Measurements from ENCODE around the gene AOC1. TPM values are rescaled to one million over a fixed set of nuclear protein-coding genes. Genes with fewer than 3 reads are reported as not detected.

The AOC1 gene
- total and polyA plus RNA-seq, 4 donors = 0.20 to 0.78 (median 0.27) TPM; not detected in 1

DNA sequence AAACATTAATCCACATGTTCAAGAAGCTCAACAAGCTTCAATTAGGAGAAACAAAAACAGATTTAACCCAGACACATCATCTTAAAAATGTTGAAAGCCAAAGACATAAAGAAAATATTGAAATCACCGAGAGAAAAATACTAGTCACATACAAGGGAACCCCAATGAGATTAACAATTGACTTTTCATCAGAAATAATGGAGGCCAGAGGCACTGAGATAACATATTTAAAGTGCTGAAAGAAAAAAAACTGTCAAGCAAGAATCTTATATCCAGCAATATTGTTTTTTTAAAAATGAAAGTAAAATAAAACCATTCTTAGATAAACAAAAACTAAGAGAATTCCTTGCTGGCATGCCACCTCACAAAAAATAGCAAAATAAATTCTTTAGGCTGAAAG lies 28.9 kb downstream of the AOC1 start:
- Histone ChIP-seq H3K27ac (ENCODE audit: low read depth, low read length) (no peak overlapping the region), H3K27me3 (ENCODE audit: control insufficient read depth, insufficient read depth, low read length) (no peaks in the 10 kb centered on the region), H3K9me3 (ENCODE audit: control insufficient read depth, insufficient read depth, low read length) (no peaks in the 10 kb centered on the region), H3K4me1 (ENCODE audit: control insufficient read depth, insufficient read depth, low read length) (peaks cover 4% of the 10 kb centered on the region), H3K36me3 (ENCODE audit: control insufficient read depth, insufficient read depth, low read length) (no peaks in the 10 kb centered on the region), H3K4me3 (ENCODE audit: low read depth, low read length) (no peak overlapping the region)
- no peak for DNase-seq (ENCODE audit: low read depth in 4 of 6, low spot score in 6 of 6)
- WGBS (ENCODE audit: insufficient coverage) = no CpG with 5 or more reads among the region's 1 CpG

DNA sequence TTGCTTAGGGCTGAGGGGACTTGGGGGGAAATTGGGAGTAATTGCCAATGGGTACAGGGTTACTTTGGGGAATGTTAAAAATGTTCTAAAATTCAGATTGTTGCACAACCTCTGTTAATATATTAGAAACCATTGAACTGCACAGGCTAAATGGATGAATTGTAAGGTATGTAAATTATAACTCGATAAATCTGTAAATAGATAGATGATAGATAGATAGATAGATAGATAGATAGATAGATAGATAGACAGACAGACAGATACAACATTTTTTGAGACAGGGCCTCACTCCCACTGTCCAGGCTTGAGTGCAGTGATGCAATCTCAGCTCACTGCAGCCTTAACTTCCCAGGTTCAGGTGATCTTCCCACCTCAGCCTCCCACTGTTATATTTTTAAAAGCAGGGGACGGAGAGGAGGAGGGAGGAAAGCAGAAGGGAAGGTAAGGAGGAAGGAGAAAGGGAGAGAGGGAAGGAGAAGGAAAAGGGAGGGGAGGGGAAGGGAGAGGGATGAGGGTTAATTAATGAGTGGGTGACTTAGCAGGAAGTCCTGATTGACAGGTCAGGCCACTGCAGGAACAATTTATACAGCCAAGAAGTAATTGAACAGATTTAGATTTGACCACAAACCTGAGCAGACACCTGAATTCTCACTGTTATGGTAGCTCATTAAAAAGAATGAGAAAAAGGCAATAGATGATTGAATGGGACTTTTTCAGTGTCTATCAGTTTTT lies 38.7 kb downstream of the AOC1 start:
- no peaks in the 10 kb centered on the region for H3K4me1 ChIP-seq (ENCODE audit: control insufficient read depth, insufficient read depth, low read length)
- peaks cover 4% of the 10 kb centered on the region for H3K9me3 ChIP-seq (ENCODE audit: control insufficient read depth, insufficient read depth, low read length)
- DNase-seq (ENCODE audit: low read depth in 4 of 6, low spot score in 6 of 6) = no peak
- no CpG with 5 or more reads among the region's 2 CpGs for WGBS (ENCODE audit: insufficient coverage)
- H3K36me3 ChIP-seq (ENCODE audit: control insufficient read depth, insufficient read depth, low read length) = no peaks in the 10 kb centered on the region
- no peaks in the 10 kb centered on the region for H3K27me3 ChIP-seq (ENCODE audit: control insufficient read depth, insufficient read depth, low read length)
- no peak overlapping the region for H3K27ac ChIP-seq (ENCODE audit: low read depth, low read length)
- no peak overlapping the region for H3K4me3 ChIP-seq (ENCODE audit: low read depth, low read length)

DNA sequence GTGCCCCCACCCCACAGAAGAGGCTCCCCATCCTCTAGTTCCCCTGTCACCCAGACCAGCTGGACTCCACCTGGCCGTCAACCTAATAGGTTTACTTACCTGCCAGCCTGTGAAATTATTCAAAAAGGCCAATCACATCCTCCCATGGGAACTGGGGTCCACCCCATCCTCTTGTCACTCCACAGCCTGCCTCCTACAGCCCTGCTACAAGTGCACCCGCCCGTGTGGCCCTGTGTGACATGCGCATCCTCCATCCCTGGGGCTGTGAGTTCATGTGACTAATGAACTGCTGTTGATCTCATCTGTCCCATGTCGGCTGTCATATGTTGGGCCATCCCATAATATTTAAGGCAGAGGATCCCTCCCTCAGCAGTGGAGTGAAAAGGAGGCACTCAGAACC lies 39.4 kb downstream of the AOC1 start:
- Histone ChIP-seq H3K4me1 (ENCODE audit: control insufficient read depth, insufficient read depth, low read length) (no peaks in the 10 kb centered on the region), H3K27me3 (ENCODE audit: control insufficient read depth, insufficient read depth, low read length) (peaks cover 2% of the 10 kb centered on the region), H3K36me3 (ENCODE audit: control insufficient read depth, insufficient read depth, low read length) (no peaks in the 10 kb centered on the region), H3K4me3 (ENCODE audit: low read depth, low read length) (no peak overlapping the region), H3K27ac (ENCODE audit: low read depth, low read length) (no peak overlapping the region), H3K9me3 (ENCODE audit: control insufficient read depth, insufficient read depth, low read length) (peaks cover 4% of the 10 kb centered on the region)
- 75% methylated on average over 4 of the region's 5 CpGs for WGBS (ENCODE audit: insufficient coverage)
- DNase-seq (ENCODE audit: low read depth in 4 of 6, low spot score in 6 of 6) = no peak

DNA sequence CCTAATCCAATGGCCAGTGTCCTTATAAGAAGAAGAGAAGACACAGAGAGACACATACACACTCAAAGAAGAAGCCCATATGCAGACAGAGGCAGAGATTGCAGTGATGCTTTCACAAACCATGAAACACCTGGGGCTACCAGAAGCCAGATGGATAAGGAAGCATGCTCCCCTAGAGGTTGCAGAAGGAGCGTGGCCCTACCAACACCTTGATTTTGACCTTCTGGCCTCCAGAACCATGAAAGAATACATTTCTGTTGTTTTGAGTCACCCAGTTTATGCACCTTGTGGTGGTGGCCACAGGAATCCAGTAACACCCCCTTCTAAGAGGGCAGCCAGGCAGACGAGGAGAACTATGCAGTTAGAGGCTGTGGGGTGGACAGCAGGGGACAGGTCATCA lies 43.5 kb downstream of the AOC1 start:
- no peak overlapping the region for H3K4me3 ChIP-seq (ENCODE audit: low read depth, low read length)
- H3K27ac ChIP-seq (ENCODE audit: low read depth, low read length) = no peak overlapping the region
- peaks cover 12% of the 10 kb centered on the region for H3K4me1 ChIP-seq (ENCODE audit: control insufficient read depth, insufficient read depth, low read length)
- 100% methylated on average over 1 of the region's 2 CpGs for WGBS (ENCODE audit: insufficient coverage)
- peaks cover 6% of the 10 kb centered on the region for H3K27me3 ChIP-seq (ENCODE audit: control insufficient read depth, insufficient read depth, low read length)
- DNase-seq (ENCODE audit: low read depth in 4 of 6, low spot score in 6 of 6) = no peak
- peaks cover 4% of the 10 kb centered on the region for H3K9me3 ChIP-seq (ENCODE audit: control insufficient read depth, insufficient read depth, low read length)
- no peaks in the 10 kb centered on the region for H3K36me3 ChIP-seq (ENCODE audit: control insufficient read depth, insufficient read depth, low read length)

DNA sequence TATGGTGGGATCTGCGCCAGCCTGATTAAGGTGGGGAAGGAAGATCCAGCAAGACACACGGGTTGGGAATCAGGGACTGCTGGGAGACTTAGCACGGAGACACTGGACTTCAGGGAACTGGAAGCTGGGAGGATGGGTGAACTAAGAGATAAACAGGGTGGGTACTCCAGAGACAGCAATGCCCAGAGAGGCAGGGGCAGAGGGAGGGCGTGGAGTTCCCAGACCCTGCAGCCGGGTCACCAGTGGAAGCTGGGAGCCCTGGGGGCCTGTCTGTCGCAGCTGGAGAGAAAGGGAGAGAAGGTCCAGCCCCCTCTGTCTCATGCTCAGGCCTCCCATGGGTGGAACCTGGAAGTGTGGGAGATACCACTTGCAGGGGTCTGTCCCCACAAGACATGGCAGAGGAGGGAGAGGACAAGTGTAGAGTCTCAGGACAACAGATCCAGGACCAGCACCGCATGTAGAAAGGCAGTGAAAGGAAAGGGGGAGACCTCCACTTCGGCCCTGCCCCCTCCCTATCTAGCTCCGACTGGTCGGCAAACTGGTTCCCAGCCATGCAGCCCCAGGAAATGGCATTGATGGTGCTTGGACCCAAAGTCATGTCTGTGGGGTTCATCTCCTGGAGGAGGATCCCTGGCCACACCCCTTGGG lies 44.4 kb downstream of the AOC1 start:
- Histone ChIP-seq H3K27ac (ENCODE audit: low read depth, low read length) (no peak overlapping the region), H3K27me3 (ENCODE audit: control insufficient read depth, insufficient read depth, low read length) (peaks cover 6% of the 10 kb centered on the region), H3K36me3 (ENCODE audit: control insufficient read depth, insufficient read depth, low read length) (no peaks in the 10 kb centered on the region), H3K9me3 (ENCODE audit: control insufficient read depth, insufficient read depth, low read length) (peaks cover 4% of the 10 kb centered on the region), H3K4me3 (ENCODE audit: low read depth, low read length) (no peak overlapping the region), H3K4me1 (ENCODE audit: control insufficient read depth, insufficient read depth, low read length) (peaks cover 20% of the 10 kb centered on the region)
- DNase-seq (ENCODE audit: low read depth in 4 of 6, low spot score in 6 of 6) = no peak
- WGBS (ENCODE audit: insufficient coverage) = 76% methylated on average over 6 of the region's 10 CpGs

DNA sequence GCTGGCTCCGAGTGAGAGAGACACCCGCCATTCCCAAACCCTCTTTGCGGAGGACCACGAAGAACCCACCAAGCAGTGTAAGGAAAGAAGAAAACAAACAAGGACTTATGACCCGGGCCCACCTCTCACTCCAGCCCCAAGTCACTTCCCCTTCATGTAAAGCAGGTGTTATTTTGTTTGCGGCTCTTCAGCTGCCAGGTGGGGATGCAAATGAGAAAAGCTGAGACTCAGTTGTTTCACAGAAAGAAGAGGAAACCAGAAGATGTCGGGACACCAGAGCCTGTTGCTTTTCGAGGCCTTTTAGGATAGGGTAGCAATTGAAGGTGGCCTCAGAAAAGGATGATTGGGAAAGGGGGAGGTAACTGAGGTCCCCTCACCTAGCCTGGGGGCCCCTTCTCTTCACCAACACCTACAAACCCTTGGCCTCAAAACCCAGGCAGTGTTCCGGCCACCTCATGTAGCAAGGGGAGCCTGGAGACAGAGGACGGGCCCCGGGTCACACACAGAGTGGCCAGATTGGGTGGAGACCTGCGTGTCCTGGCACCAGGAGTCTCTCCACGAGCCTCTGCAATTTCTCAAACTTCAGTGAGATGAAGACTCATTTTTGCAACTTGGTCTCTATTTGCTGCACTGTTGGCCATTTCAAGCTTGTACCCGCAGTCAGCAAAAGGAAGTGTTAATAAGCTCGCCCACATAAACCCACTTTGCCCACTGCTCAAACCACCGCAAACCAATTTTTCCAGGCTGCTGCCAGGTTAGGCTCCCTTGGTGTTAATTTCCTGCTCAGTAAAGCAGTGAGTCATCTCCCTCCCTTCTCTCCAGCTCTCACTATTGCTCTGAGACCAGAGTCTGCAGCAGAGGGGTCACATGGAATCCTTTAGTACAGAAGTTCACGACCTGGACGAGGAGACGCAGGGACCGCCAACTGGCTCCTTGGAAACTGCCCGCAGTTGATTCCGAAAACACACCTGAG lies 45.5 kb downstream of the AOC1 start:
- H3K36me3 ChIP-seq (ENCODE audit: control insufficient read depth, insufficient read depth, low read length) = no peaks in the 10 kb centered on the region
- H3K27me3 ChIP-seq (ENCODE audit: control insufficient read depth, insufficient read depth, low read length) = peaks cover 6% of the 10 kb centered on the region
- H3K27ac ChIP-seq (ENCODE audit: low read depth, low read length) = no peak overlapping the region
- peaks cover 4% of the 10 kb centered on the region for H3K9me3 ChIP-seq (ENCODE audit: control insufficient read depth, insufficient read depth, low read length)
- DNase-seq (ENCODE audit: low read depth in 4 of 6, low spot score in 6 of 6) = peak in 1 of 6 donors; percentile 41
- no peak overlapping the region for H3K4me3 ChIP-seq (ENCODE audit: low read depth, low read length)
- peaks cover 31% of the 10 kb centered on the region for H3K4me1 ChIP-seq (ENCODE audit: control insufficient read depth, insufficient read depth, low read length)
- 73% methylated on average over 16 of the region's 22 CpGs for WGBS (ENCODE audit: insufficient coverage)

DNA sequence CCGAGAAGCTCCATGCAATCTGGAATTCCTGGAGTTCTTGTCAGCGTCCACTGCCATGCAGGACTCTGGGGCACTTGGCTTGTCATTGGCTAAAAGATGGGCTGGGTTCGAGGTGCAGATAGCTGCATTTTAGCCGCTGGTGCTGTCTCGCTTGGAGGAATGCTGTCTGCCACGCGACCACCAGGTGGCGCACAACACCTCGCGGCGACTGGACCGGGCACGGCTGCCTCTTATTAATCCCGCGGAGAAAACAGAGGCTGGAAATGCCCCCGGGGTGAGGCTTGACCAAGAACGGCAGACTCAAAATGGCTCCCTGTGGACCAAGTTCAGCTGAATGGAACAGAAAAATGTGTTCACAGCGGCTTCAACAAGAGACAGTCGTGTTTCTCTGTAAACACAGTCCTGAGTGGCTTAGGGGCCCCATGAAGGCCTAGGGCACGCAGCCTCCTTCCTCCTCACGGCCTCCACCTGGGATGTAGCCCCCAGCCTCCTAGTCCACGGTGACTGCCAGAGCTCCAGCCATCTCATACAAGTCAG lies 46.2 kb downstream of the AOC1 start:
- peaks cover 6% of the 10 kb centered on the region for H3K27me3 ChIP-seq (ENCODE audit: control insufficient read depth, insufficient read depth, low read length)
- DNase-seq (ENCODE audit: low read depth in 4 of 6, low spot score in 6 of 6) = peak in 3 of 6 donors; percentile 46 to 86 (median 83)
- peaks cover 38% of the 10 kb centered on the region for H3K4me1 ChIP-seq (ENCODE audit: control insufficient read depth, insufficient read depth, low read length)
- no peak overlapping the region for H3K4me3 ChIP-seq (ENCODE audit: low read depth, low read length)
- H3K36me3 ChIP-seq (ENCODE audit: control insufficient read depth, insufficient read depth, low read length) = no peaks in the 10 kb centered on the region
- no peak overlapping the region for H3K27ac ChIP-seq (ENCODE audit: low read depth, low read length)
- WGBS (ENCODE audit: insufficient coverage) = 5% methylated on average over 20 of the region's 22 CpGs
- H3K9me3 ChIP-seq (ENCODE audit: control insufficient read depth, insufficient read depth, low read length) = peaks cover 4% of the 10 kb centered on the region

DNA sequence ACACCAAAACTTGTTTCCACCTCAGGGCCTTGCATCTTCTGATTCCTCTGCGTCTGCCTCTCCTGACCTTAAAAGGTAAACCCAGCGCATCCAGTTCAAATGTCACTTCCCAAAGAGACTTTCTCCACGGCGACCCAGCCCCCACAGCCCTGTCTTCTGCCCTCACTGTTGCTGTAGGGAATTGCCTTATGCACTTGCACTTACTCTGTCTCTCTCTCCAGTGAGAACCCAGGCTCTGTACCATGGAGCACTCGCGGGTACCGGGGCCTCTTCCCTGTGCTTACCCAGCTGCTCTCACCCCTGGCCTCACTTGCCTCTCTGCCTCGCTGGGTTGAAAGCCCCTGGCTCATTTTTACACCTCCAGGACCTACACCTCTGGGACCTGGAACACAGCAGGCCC lies 48.4 kb downstream of the AOC1 start:
- H3K4me3 ChIP-seq (ENCODE audit: low read depth, low read length) = no peak overlapping the region
- H3K27ac ChIP-seq (ENCODE audit: low read depth, low read length) = no peak overlapping the region
- WGBS (ENCODE audit: insufficient coverage) = 78% methylated on average over 7 of the region's 8 CpGs
- H3K27me3 ChIP-seq (ENCODE audit: control insufficient read depth, insufficient read depth, low read length) = peaks cover 6% of the 10 kb centered on the region
- H3K36me3 ChIP-seq (ENCODE audit: control insufficient read depth, insufficient read depth, low read length) = no peaks in the 10 kb centered on the region
- DNase-seq (ENCODE audit: low read depth in 4 of 6, low spot score in 6 of 6) = no peak
- peaks cover 45% of the 10 kb centered on the region for H3K4me1 ChIP-seq (ENCODE audit: control insufficient read depth, insufficient read depth, low read length)
- H3K9me3 ChIP-seq (ENCODE audit: control insufficient read depth, insufficient read depth, low read length) = no peaks in the 10 kb centered on the region

Data from spinal cord (tissue), 10 donors.